Left ventricle myocardium inferior (tissue), 1 donor: ENCODE results near the gene CKS1B. TPM values are rescaled to one million over a fixed set of nuclear protein-coding genes. Genes with fewer than 3 reads are reported as not detected.

Source experiments
- DNase-seq: peaks from one replicate; pipeline ENCODE4 v3.0.0-alpha.2; 2020
- H3K27ac ChIP-seq: fragments of 200-600 bp; replicated peaks from 2 replicates; pipeline ENCODE4 v1.8.0; 2021
- H3K27me3 ChIP-seq: fragments of 200-600 bp; 2 replicates; pipeline ENCODE4 v1.8.0; 2021; ENCODE audit warnings: low read depth
- H3K36me3 ChIP-seq: fragments of 200-600 bp; 2 replicates; pipeline ENCODE4 v1.8.0; 2021
- H3K4me1 ChIP-seq: fragments of 200-600 bp; 2 replicates; pipeline ENCODE4 v1.8.0; 2021
- H3K4me3 ChIP-seq: fragments of 200-600 bp; 2 replicates; pipeline ENCODE4 v1.8.0; 2021; ENCODE audit warnings: mild to moderate bottlenecking, moderate library complexity
- H3K9me3 ChIP-seq: fragments of 200-600 bp; replicated peaks from 2 replicates; pipeline ENCODE4 v1.8.0; 2021
- CTCF ChIP-seq: fragments of 200-600 bp; IDR thresholded peaks from 2 replicates; pipeline ENCODE4 v1.8.0; 2021; ENCODE audit warnings: antibody characterized with exemption, mild to moderate bottlenecking, borderline replicate concordance
- intact Hi-C: fragments of 100-400 bp; cut with micrococcal nuclease; formaldehyde crosslinking; loops from one replicate; pipeline ENCODE4 v1.11.0; 2022
- total RNA-seq: library from RNA; stranded (reverse); fragmentation: NEBNext Ultra II Directional; extraction: Animal tissue kit (Norgen Biotek cat#: 25700); gene quantifications from one replicate; pipeline ENCODE4 v1.2.1, GENCODE V29; 2021
- donor health status: DM: no; HTN: yes; CAD: no; lungs with severe emphysema.

Gene CKS1B
- total RNA-seq, 1 donor from 2014 or later, result 17.8 TPM

DNA sequence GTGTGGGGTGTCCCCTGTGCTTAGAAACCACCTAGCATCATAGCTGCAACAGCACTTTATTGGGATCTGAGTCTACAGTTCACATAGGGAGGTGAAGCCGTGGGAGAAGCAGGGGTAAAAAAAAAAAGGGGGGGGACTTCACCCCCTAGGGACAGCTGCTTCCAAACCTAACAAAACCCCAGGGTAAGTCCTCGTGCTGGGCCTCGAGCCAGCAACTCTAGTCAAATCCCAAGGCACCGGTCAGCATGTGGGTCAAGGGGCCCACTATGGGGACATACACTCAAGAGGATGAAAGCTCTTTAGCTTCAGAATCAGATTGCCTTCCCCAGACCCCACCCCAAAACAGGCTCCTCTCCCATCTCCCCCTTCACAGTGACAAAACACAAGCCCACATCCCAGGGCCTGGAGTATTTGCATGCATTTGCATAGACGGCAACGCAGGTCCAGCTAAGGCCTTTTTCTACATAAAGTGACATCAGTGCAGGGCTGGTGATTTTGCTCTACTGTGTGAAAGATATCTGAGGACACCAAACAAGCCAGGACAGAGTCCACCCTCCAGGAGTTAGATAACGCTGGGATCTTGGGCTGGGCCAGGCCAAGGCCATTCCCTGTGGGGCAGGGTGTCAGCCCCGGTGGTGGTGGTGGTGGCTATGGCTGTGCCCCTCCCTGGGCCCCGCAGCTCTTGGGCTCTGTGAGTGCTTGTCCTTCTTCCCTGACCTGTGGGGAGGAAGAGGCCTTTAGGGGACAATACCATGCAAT lies 29.9 kb upstream of the CKS1B start:
- DNase-seq, result no peak
- Histone ChIP-seq H3K27me3 (no peaks in the 10 kb centered on the region), H3K36me3 (peaks cover 34% of the 10 kb centered on the region), H3K9me3 (no peaks in the 10 kb centered on the region), H3K4me3 (no peak overlapping the region), H3K27ac (peak overlapping the region; percentile 59), H3K4me1 (peaks cover 60% of the 10 kb centered on the region)
- TF ChIP-seq CTCF, result no peak
- intact Hi-C loops, result no loop called here

DNA sequence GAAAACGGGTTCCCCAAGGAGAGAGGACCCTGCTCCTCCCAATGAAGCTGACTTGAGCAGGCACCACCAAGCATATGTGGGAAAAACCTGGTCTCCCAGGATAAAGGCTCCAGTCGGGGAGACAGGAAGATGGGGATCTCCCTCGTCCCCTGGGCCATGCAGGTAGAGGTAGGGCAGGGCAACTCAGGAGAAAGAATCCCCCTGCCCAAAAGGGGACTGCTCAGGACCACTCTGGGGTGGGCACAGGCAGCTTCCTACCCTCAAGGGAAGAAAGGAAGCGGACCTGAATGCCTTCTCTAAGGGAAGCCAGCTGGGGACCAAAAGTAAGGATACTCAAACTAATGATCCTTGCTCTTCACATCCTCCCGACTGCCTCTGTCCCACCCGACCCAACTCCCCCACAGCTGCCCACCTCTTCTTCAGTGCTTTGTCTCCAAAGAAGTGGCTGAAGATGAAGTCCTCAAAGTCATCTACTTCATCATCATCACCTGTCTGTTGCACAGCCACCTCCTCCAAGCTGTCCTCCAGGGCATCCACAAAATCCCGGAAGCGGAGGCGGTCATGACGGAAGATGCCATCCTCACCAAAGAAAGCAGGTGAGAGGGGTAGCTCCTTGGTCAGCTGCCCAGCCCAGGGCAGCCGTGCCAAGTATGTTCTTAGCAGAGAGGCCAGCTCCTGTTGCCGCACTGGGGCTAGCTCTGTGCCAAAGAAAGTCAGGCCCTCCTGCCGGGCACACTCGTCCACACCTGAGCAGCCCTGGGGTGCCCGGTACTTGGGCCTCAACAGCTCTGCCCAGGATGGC lies 29.1 kb upstream of the CKS1B start:
- intact Hi-C loops, result no loop called here
- DNase-seq, result no peak
- peak overlapping the region; percentile 59 for H3K27ac ChIP-seq

GRCh38 chr1:154945962-154946850 lies 28.3 kb upstream of the CKS1B start:
- Histone ChIP-seq H3K9me3 (no peaks in the 10 kb centered on the region), H3K36me3 (peaks cover 40% of the 10 kb centered on the region), H3K27me3 (no peaks in the 10 kb centered on the region), H3K4me3 (no peak overlapping the region), H3K27ac (peak overlapping the region; percentile 33), H3K4me1 (peaks cover 45% of the 10 kb centered on the region)
- intact Hi-C loops, result no loop called here
- DNase-seq, result no peak
- TF ChIP-seq CTCF, result no peak

More for the DNA sequence above, 29.1 kb upstream of the CKS1B start:
- peaks cover 34% of the 10 kb centered on the region for H3K36me3 ChIP-seq
- peaks cover 52% of the 10 kb centered on the region for H3K4me1 ChIP-seq
- no peak for TF ChIP-seq CTCF
- H3K4me3 ChIP-seq, result no peak overlapping the region
- H3K27me3 ChIP-seq, result no peaks in the 10 kb centered on the region
- H3K9me3 ChIP-seq, result no peaks in the 10 kb centered on the region

- H3K4me3 ChIP-seq, result no peak overlapping the region
- intact Hi-C loops, result no loop called here
- H3K27me3 ChIP-seq, result no peaks in the 10 kb centered on the region
- no peak for DNase-seq
- no peak overlapping the region for H3K27ac ChIP-seq
- TF ChIP-seq CTCF, result no peak
- peaks cover 40% of the 10 kb centered on the region for H3K4me1 ChIP-seq
- H3K9me3 ChIP-seq, result no peaks in the 10 kb centered on the region
- H3K36me3 ChIP-seq, result peaks cover 44% of the 10 kb centered on the region
Measured at GRCh38 chr1:154948079-154948478, 26.4 kb upstream of the CKS1B start.
